IMR-90 (cell line): ENCODE data around the gene GFOD2. TPM values are rescaled to one million over a fixed set of nuclear protein-coding genes. Genes with fewer than 3 reads are reported as not detected.

Experiments used
- ATAC-seq: fragments of 200-7000 bp; cut with Tn5 transposase; 2 replicates; pipeline ENCODE4 v1.9.1; 2020; ENCODE audit warnings: low read depth, mild to moderate bottlenecking, moderate library complexity
- BruUV-seq: library from RNA; stranded (reverse); fragments of 400-500 nt; replicated peaks from 2 replicates; lab custom pipeline; 2021; lab: Mats Ljungman, UMichigan
- CTCF ChIA-PET: fragments of 300-600 bp; formaldehyde crosslinking; extraction: SDS; loops from one replicate; lab custom pipeline; 2021; ENCODE audit warnings: antibody characterized with exemption; lab: Yijun Ruan, JAX
- POLR2A ChIA-PET: fragments of 300-600 bp; sonication (Branson Sonifier 250); formaldehyde crosslinking; loops from one replicate; lab custom pipeline; 2022; ENCODE audit warnings: antibody characterized with exemption; ENCODE audit not compliant: unreplicated experiment; lab: Charles Lee
- DNase-seq: peaks from one replicate; pipeline ENCODE4 v3.0.0; 2013
- H2AFZ ChIP-seq: replicated peaks from 2 replicates; pipeline ENCODE3; 2013; ENCODE audit warnings: low read length, mild to moderate bottlenecking; ENCODE audit not compliant: poor library complexity
- H2AK5ac ChIP-seq: 2 replicates; pipeline ENCODE4 v1.6.1; 2013; ENCODE audit warnings: low read depth, low read length, inconsistent platforms
- H2AK9ac ChIP-seq: replicated peaks from 2 replicates; pipeline ENCODE3; 2013; ENCODE audit warnings: mild to moderate bottlenecking, low read depth, low read length, moderate library complexity; ENCODE audit not compliant: poor library complexity
- H2BK120ac ChIP-seq: 2 replicates; pipeline ENCODE4 v1.6.1; 2013; ENCODE audit warnings: low read depth, low read length, inconsistent platforms
- H2BK15ac ChIP-seq: 3 replicates; pipeline ENCODE4 v1.6.1; 2013; ENCODE audit warnings: low read depth, low read length, inconsistent platforms
- H2BK20ac ChIP-seq: 2 replicates; pipeline ENCODE4 v1.6.1; 2013; ENCODE audit warnings: low read depth, mild to moderate bottlenecking, inconsistent platforms, low read length, moderate library complexity
- H2BK5ac ChIP-seq: 2 replicates; pipeline ENCODE4 v1.6.1; 2013; ENCODE audit warnings: mild to moderate bottlenecking, low read depth, low read length, inconsistent platforms; ENCODE audit not compliant: poor library complexity, severe bottlenecking
- H3K14ac ChIP-seq: replicated peaks from 2 replicates; pipeline ENCODE4 v1.6.1; 2013; ENCODE audit warnings: low read depth, low read length, inconsistent platforms
- H3K18ac ChIP-seq: 2 replicates; pipeline ENCODE4 v1.6.1; 2013; ENCODE audit warnings: low read depth, low read length, control low read depth
- H3K23ac ChIP-seq: 2 replicates; pipeline ENCODE4 v1.6.1; 2013; ENCODE audit warnings: low read depth, low read length, inconsistent platforms
- H3K27ac ChIP-seq: 2 replicates; pipeline ENCODE4 v1.5.1; 2013; ENCODE audit warnings: mild to moderate bottlenecking, control low read depth, low read length; ENCODE audit not compliant: insufficient read depth
- H3K27me3 ChIP-seq: 2 replicates; pipeline ENCODE4 v1.6.1; 2013; ENCODE audit warnings: low read length; ENCODE audit not compliant: control insufficient read depth, insufficient read depth
- H3K36me3 ChIP-seq: 2 replicates; pipeline ENCODE4 v1.6.1; 2013; ENCODE audit warnings: low read length, mixed read lengths; ENCODE audit not compliant: control insufficient read depth, insufficient read depth
- H3K4ac ChIP-seq: 2 replicates; pipeline ENCODE4 v1.6.1; 2013; ENCODE audit warnings: low read depth, low read length, inconsistent platforms
- H3K4me1 ChIP-seq: 2 replicates; pipeline ENCODE4 v1.6.1; 2013; ENCODE audit warnings: low read length, mixed read lengths; ENCODE audit not compliant: control insufficient read depth, insufficient read depth
- H3K4me2 ChIP-seq: 2 replicates; pipeline ENCODE4 v1.6.1; 2013; ENCODE audit warnings: low read depth, mild to moderate bottlenecking, control low read depth, low read length, moderate library complexity
- H3K4me3 ChIP-seq: 2 replicates; pipeline ENCODE4 v1.5.1; 2013; ENCODE audit warnings: low read depth, mild to moderate bottlenecking, control low read depth, low read length, moderate library complexity; ENCODE audit not compliant: insufficient read depth
- H3K56ac ChIP-seq: 2 replicates; pipeline ENCODE4 v1.6.1; 2013; ENCODE audit warnings: low read length, inconsistent platforms; ENCODE audit not compliant: insufficient read depth; ENCODE audit errors: extremely low read depth
- H3K79me1 ChIP-seq, 2 experiments: 2 replicates each; pipeline ENCODE4 v1.6.1; 2013; ENCODE audit warnings: low read length in 2 of 2, inconsistent platforms in 1 of 2, low read depth in 1 of 2
- H3K9ac ChIP-seq: 2 replicates; pipeline ENCODE4 v1.6.1; 2013; ENCODE audit warnings: low read depth, low read length, control low read depth
- H3K9me1 ChIP-seq: 2 replicates; pipeline ENCODE4 v1.6.1; 2013; ENCODE audit warnings: low read length, inconsistent platforms; ENCODE audit not compliant: insufficient read depth
- H3K9me3 ChIP-seq: 2 replicates; pipeline ENCODE4 v1.6.1; 2013; ENCODE audit warnings: low read length; ENCODE audit not compliant: control insufficient read depth, insufficient read depth
- H4K20me1 ChIP-seq: 2 replicates; pipeline ENCODE4 v1.6.1; 2013; ENCODE audit warnings: low read length, inconsistent platforms; ENCODE audit not compliant: insufficient read depth
- H4K5ac ChIP-seq: 2 replicates; pipeline ENCODE4 v1.6.1; 2013; ENCODE audit warnings: mild to moderate bottlenecking, low read depth, low read length, control low read depth
- H4K8ac ChIP-seq, 2 experiments: 2 replicates each; pipeline ENCODE4 v1.6.1; 2013; ENCODE audit warnings: low read depth in 2 of 2, low read length in 2 of 2, control low read depth in 1 of 2, inconsistent platforms in 1 of 2
- H4K91ac ChIP-seq: 2 replicates; pipeline ENCODE4 v1.6.1; 2013; ENCODE audit warnings: low read depth, low read length, inconsistent platforms; ENCODE audit not compliant: insufficient read depth
- BHLHE40 ChIP-seq: fragments of 150-350 bp; IDR thresholded peaks from 2 replicates; pipeline ENCODE4 v1.6.1; 2016; ENCODE audit warnings: mild to moderate bottlenecking, low read depth, low read length
- CEBPB ChIP-seq: IDR thresholded peaks from 2 replicates; pipeline ENCODE4 v1.6.1; 2012; ENCODE audit warnings: low read depth, low read length, improper control_type of control experiment
- CHD1 ChIP-seq: IDR thresholded peaks from 2 replicates; pipeline ENCODE4 v1.6.1; 2012; ENCODE audit warnings: low read depth, low read length, improper control_type of control experiment
- ELK1 ChIP-seq: fragments of 150-350 bp; IDR thresholded peaks from 2 replicates; pipeline ENCODE4 v1.6.1; 2016; ENCODE audit warnings: low read depth, mild to moderate bottlenecking, low read length, moderate library complexity, borderline replicate concordance
- FOS ChIP-seq: fragments of 150-350 bp; IDR thresholded peaks from 2 replicates; pipeline ENCODE4 v1.6.1; 2016; ENCODE audit warnings: low read depth, low read length
- MAFK ChIP-seq: IDR thresholded peaks from 2 replicates; pipeline ENCODE4 v1.6.1; 2012; ENCODE audit warnings: low read depth, low read length, improper control_type of control experiment
- MAZ ChIP-seq: IDR thresholded peaks from 2 replicates; pipeline ENCODE4 v1.6.1; 2012; ENCODE audit warnings: low read depth, mild to moderate bottlenecking, low read length, improper control_type of control experiment, moderate library complexity, borderline replicate concordance
- NFE2L2 ChIP-seq: fragments of 150-350 bp; IDR thresholded peaks from 2 replicates; pipeline ENCODE4 v1.6.1; 2016; ENCODE audit warnings: low read depth, mild to moderate bottlenecking, low read length
- POLR2A ChIP-seq: IDR thresholded peaks from 2 replicates; pipeline ENCODE4 v1.6.1; 2012; ENCODE audit warnings: mild to moderate bottlenecking, low read depth, low read length
- RAD21 ChIP-seq: IDR thresholded peaks from 2 replicates; pipeline ENCODE4 v1.6.1; 2012; ENCODE audit warnings: low read length, improper control_type of control experiment
- RFX5 ChIP-seq: IDR thresholded peaks from 2 replicates; pipeline ENCODE4 v1.8.0; 2012; ENCODE audit warnings: low read depth, mild to moderate bottlenecking, low read length, moderate library complexity
- SMC3 ChIP-seq: fragments of 150-350 bp; IDR thresholded peaks from 2 replicates; pipeline ENCODE4 v1.6.1; 2016; ENCODE audit warnings: low read depth, mild to moderate bottlenecking, antibody characterized with exemption, low read length, moderate library complexity
- WGBS, 2 experiments: methylation state at CpG; one replicate each; pipeline versions ENCODE4 v1.1.5 to v1.1.7; 2013; ENCODE audit warnings: missing lambda C conversion rate in 2 of 2; ENCODE audit not compliant: insufficient read length in 1 of 2; ENCODE audit errors: extremely low coverage in 2 of 2; 5-methylcytosine and 5-hydroxymethylcytosine counted together
- dilution Hi-C: fragments of 300-500 bp; cut with HindIII; formaldehyde crosslinking; loops from one replicate; pipeline ENCODE4 v1.14.3; 2018; ENCODE audit warnings: low sequenced_read_pairs; ENCODE audit not compliant: unreplicated experiment
- in situ Hi-C: fragments of 300-500 bp; cut with MboI; formaldehyde crosslinking; loops from 3 replicates; pipeline ENCODE4 v1.14.3; 2019; ENCODE audit warnings: low sequenced_read_pairs, inconsistent platforms, mixed read lengths
- intact Hi-C: fragments of 100-400 bp; cut with micrococcal nuclease; formaldehyde crosslinking; loops from 2 replicates; pipeline ENCODE4 v1.10.0; 2022
- polyA plus RNA-seq, 3 experiments: library from polyadenylated mRNA; depleted of rRNA; stranded (reverse); fragments of >200 nt; gene quantifications; 2 replicates each; pipeline ENCODE4 v1.2.3, GENCODE V29; 2012; ENCODE audit warnings: low replicate concordance in 1 of 3
- total RNA-seq: library from RNA; depleted of rRNA; stranded (reverse); fragments of >200 nt; gene quantifications from 2 replicates; pipeline ENCODE4 v1.2.3, GENCODE V29; 2012
- TF ChIP-seq, protein P1 (sequence below): conservative IDR thresholded peaks from 2 replicates; pipeline ENCODE4 v1.5.1; 2012; ENCODE audit warnings: mild to moderate bottlenecking, low read depth, low read length, improper control_type of control experiment

Gene GFOD2
- total and polyA plus RNA-seq, 2 of the 4 experiments (the other 2 are of a cell fraction) = 12.3 to 18.1 TPM

- DNase-seq (no peak), ATAC-seq (no peak)
- Histone ChIP-seq H3K14ac (no peak overlapping the region), H4K91ac (no peak overlapping the region), H2BK20ac (no peak overlapping the region), H3K9me1 (0 out of 2 replicates have a peak, but pooled peaks cover 10% of the 10 kb centered on the region), H2AK5ac (no peak overlapping the region), H3K9me3 (no peaks in the 10 kb centered on the region), H2BK15ac (no peak overlapping the region), H4K5ac (no peak overlapping the region), H3K4me3 (no peak overlapping the region), H4K20me1 (no peaks in the 10 kb centered on the region), H3K23ac (no peak overlapping the region), H4K8ac (no peak overlapping the region), H3K4me2 (no peak overlapping the region), H3K36me3 (peaks cover 50% of the 10 kb centered on the region), H3K18ac (no peak overlapping the region), H3K27ac (no peak overlapping the region), H2BK5ac (no peak overlapping the region), H3K4me1 (0 out of 2 replicates have a peak, but pooled peaks cover under 1% of the 10 kb centered on the region), H3K4ac (no peak overlapping the region), H3K9ac (no peak overlapping the region), H3K27me3 (no peaks in the 10 kb centered on the region), H2BK120ac (no peak overlapping the region), H2AK9ac (peak overlapping the region; percentile 52), H3K56ac (no peak overlapping the region), H3K79me1 (peaks cover 0 to 7% of the 10 kb centered on the region in 2 experiments; a peak in 1 of 4 replicates), H2AFZ (no peak overlapping the region)
- 91% methylated on average over 6 of the region's 9 CpGs; no CpG with 5 or more reads in 1 of the 2 experiments for WGBS, 2 experiments
- CTCF ChIA-PET = no interaction called here
- no peak for TF ChIP-seq FOS
- TF ChIP-seq CEBPB = no peak
- TF ChIP-seq CHD1 = no peak
- no peak for TF ChIP-seq MAFK
- no peak for TF ChIP-seq RFX5
- no peak for TF ChIP-seq POLR2A
- TF ChIP-seq BHLHE40 = no peak
- no peak for TF ChIP-seq RAD21
- no peak for TF ChIP-seq MAZ
- TF ChIP-seq, protein P1, sequence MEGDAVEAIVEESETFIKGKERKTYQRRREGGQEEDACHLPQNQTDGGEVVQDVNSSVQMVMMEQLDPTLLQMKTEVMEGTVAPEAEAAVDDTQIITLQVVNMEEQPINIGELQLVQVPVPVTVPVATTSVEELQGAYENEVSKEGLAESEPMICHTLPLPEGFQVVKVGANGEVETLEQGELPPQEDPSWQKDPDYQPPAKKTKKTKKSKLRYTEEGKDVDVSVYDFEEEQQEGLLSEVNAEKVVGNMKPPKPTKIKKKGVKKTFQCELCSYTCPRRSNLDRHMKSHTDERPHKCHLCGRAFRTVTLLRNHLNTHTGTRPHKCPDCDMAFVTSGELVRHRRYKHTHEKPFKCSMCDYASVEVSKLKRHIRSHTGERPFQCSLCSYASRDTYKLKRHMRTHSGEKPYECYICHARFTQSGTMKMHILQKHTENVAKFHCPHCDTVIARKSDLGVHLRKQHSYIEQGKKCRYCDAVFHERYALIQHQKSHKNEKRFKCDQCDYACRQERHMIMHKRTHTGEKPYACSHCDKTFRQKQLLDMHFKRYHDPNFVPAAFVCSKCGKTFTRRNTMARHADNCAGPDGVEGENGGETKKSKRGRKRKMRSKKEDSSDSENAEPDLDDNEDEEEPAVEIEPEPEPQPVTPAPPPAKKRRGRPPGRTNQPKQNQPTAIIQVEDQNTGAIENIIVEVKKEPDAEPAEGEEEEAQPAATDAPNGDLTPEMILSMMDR = no peak
- TF ChIP-seq ELK1 = no peak
- no peak for TF ChIP-seq NFE2L2
- no peak for TF ChIP-seq SMC3
- POLR2A ChIA-PET = no interaction called here
- intact Hi-C loops (no loop called here), dilution Hi-C loops (no loop called here), in situ Hi-C loops (no loop called here)
- no TSS peak for BruUV-seq
These were observed 12.1 kb upstream of the GFOD2 start for GRCh38 chr16:67731071-67731752.
